ELR (cell line): ENCODE data around the gene ASPSCR1.
"Not testable (repeated sequence)": the region's sequence is repeated elsewhere in the genome, so short reads cannot be mapped to it uniquely, and the experiment has no call there.

Source experiments
- DNase-seq: peaks from one replicate; pipeline ENCODE4 v3.0.0-alpha.2; 2015; ENCODE audit warnings: low read depth

ASPSCR1 gene

DNA sequence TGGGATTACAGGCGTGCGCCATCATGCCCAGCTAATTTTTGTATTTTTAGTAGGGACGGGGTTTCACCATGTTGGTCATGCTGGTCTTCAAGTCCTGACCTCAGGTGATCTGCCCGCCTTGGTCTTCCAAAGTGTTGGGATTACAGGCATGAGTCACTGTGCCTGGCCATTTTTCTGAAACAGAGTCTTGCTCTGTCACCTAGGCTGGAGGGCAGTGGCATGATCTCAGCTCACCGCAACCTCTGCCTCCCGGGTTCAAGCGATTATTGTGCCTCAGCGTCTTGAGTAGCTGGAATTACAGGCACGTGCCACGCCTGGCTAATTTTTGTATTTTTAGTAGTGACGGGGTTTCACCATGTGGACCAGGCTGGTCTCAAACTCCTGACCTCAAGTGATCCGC, 4.1 kb downstream of the ASPSCR1 start:
- DNase-seq, result not testable (repeated sequence)

- no peak for DNase-seq
These were observed 5.7 kb downstream of the ASPSCR1 start for GRCh38 chr17:81983011-81983638.

DNA sequence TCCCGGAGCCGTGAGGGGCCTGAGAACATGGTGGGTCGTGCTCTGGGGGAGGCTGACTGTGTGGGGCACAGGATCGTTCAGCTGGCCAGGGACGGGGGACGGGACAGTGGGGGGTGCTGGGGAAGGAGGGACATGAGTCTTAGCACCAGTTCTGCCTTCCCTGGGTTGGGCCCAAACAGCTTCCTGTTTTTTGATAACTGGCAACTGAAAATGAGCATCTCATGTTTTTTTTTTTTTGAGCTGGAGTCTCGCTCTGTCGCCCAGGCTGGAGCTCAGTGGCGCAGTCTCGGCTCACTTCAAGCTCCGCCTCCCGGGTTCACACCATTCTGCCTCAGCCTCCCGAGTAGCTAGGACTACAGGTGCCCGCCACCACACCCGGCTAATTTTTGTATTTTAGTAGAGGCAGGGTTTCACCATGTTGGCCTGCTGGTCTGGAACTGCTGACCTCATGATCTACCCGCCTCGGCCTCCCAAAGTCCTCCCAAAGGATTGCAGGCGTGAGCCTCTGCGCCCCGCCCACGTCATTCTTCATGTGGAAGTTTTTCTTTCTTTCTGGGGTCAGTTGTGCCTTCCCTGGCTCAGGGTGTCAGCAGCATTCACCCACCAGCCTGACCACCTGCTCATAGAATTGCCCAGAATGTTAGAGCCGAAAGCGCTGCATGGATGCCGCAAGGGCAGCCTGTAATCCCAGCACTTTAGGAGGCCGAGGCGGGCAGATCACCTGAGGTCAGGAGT, 6.4 kb downstream of the ASPSCR1 start:
- no peak for DNase-seq

- DNase-seq, result no peak
These were observed 7.5 kb downstream of the ASPSCR1 start for GRCh38 chr17:81984773-81985410.

DNA sequence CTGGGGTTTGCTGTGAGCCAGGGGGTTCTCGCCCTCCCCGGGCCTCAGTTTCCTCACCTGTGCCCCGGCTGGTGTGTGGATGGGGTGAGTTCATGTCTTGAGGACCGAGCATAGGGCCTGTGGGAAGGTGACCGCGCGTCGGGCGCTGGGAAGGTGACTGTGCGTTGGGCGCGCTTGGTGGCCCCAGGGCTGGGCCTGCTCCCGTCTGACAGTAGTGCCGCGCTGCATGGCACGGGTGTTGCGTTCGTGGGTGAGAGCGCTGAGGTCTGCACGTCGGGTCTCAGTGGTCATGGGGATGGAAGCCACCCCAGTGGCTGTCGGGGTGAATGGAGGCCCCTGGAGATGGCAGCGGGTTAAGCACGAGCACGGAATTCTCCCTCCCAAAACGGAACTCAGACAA, 9.2 kb downstream of the ASPSCR1 start:
- no peak for DNase-seq

- no peak for DNase-seq
These were observed 9.8 kb downstream of the ASPSCR1 start for GRCh38 chr17:81987161-81987770.

DNA sequence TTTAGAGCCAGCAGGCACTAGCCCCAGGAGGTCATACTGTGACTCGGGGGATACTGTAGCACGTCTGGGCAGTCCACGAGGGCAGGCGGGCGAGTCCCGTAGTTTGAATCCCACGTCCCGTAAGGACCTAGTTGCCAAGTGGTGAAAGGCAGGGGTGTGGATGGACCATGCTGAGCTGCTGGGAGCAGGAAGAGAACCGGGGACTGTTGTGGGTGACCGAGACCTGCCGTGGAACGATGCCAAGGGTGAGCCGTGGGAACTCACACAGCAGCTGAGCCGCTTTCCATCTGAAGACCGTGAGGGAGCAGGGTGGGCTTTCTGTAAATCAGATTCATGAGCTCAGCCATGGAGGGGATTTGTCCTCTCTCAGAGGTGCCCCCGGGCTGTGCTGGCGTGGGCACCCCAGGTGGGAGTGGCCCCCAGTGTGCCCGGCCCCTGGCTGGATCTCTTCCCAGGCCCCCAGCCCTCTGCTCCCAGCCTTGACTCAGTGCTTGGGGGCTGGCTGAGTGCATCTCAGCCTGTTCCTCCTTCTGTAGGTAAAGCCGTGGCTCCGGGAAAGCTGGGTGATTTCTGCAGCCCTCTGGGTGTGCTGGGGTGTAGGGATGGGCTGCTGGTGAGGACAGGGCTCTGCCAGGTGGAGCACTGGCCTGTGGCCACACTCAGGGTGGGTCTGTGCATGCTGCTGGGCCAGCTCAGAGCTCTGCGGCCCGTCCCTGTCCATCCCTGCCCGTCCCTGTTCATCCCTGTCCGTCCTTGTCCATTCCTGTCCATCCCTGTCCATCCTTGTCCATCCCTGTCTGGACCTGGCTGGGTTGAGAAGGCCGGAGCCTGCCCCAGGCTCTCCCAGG, 13.6 kb downstream of the ASPSCR1 start:
- no peak for DNase-seq

DNA sequence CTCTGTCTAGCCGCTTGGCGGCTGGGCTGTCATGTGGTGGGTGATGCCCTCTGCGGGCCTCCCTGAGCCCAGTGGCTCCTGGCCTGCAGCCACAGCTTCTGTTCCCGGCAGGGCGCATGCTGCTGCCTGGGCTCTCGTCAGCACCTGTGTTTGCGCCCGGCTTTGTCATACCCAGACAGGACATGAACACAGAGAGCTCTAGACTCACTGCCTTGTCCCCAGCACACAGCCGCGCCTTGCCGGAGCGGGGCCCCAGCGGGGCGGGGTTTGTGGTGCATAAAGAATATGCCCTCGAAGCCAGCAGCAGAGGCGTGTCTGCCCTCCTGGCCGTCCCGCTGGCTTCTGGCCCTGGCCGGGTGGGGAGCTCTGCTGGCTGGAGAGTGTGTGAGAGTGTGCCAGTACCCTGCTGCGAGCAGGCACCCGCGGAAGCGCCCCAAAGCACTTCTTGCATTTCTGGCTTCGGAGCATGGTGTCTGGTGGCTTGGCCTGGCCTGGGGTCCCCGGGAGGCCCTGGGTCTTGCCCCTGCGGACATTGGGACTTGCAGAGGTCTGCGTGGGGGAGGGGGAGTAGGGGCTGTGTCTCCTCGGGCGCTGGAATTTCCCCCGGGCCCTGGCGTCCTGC, 14.4 kb downstream of the ASPSCR1 start:
- DNase-seq, result peak; percentile 66

DNA sequence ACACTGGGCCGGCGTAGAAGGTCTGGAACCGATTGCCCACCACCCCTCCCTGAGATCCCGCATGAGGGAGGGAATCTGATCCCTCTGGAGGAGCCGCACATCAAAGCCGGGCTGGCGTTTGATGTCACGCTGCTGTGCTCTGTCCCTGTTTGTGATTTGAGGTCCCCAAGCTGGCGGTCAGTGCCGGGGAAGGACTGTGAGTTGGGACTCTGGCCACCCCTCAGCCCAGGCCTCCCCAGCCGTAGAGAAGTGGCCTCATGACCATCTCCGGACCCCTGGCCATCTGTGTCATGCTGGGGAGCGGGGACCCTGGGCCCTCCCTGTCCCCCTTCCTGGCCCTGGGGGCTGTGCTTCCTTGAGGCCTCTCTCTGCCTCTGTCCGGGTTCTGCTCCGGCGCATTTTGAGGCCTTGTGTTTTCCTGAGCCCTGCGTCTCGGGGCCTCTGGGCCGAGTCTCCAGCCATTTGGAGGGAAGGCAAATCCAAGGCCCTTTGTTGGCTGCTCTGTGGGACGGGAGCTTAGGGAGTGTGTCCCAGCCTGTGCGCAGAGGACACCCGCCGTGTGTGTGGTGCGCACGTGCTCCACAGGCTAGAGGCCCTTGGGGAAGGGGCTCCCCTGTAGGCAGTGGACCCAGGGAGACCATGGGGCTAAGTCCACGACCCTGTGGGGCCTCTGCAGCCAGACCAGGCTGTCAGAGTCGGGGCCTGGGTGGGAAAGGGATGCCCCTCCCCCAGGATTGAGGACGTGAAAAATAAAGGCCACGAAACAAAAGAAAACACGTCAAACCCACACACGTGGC, 15.1 kb downstream of the ASPSCR1 start:
- DNase-seq, result no peak

- no peak for DNase-seq
These were observed 16.5 kb downstream of the ASPSCR1 start for GRCh38 chr17:81993729-81994592.

DNA sequence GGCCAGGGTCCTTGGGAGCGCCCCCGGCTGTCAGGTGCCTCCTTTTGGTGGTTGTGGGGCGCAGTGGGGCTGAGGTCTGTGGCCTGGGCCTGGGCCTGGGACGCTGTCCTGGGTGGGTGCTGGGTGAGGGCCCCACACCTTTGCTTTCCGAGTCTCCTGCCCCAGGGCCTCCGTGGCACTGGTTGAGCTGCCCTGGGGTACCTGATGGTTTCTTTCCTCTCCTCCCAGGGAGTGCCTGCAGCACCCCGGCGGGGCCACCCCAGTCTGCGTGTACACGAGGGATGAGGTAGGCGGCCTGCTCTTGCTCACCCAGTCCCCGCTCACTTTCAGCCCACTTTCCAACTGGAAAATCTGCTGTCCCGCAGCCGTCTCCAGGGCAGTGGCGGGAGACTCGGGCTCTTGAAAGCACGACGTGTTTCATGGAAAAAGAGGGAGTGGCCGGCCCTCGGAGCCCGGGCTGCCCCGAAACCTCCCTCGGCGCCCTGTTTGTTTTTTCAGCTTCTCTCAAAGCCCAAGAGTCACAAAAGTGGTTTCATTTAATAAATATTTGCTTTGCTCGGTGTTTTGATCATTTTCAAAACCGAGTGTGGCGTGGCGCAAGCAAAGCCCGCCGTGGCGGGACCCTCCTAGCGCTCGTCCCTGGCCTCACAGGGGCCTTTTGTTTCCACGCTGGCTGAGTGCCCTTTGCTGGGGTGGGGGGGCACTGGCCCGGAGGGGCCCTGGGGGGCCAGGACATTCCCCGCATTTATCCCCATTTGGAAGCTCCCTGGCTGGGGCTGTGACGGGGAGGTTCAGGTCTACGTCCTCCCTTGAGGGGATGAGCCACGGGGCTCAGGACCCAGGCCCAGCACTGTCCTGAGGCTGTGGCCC, 17.4 kb downstream of the ASPSCR1 start:
- no peak for DNase-seq

DNA sequence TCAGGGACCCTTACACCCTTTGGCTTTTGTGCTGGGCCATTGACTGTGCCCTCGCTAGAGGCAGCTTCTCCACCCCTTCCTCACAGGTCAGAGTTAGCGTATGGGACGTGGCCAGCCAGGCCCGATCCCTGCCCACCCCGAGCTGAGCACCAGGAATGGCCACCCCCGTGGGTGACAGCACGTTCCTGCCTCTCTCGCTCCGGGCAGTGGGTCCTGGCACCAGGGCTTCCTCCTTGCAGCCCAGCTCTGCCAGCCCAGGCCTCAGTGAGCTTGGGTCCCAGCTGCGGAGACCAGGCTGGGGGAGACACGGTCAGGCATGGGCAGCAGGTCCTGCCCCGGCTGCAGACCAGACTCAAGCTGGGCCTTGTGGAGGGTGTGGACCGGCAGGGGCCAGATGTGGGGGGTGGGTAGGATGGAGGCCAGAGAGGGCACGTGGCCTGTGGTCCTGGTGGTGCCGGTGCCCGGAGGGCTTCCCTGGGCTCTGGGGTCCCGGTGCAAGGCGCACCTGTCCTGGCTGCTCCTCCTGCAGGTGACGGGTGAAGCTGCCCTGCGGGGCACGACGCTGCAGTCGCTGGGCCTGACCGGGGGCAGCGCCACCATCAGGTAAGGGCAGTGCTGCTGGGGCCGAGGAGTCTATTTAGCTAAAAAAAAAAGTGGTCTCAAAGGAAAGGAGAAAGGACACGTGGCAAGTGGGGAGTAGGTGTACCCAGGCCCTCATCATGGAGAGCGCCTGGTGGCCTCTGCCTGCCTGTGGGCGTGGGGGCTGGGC, 18.2 kb downstream of the ASPSCR1 start:
- DNase-seq, result no peak

DNA sequence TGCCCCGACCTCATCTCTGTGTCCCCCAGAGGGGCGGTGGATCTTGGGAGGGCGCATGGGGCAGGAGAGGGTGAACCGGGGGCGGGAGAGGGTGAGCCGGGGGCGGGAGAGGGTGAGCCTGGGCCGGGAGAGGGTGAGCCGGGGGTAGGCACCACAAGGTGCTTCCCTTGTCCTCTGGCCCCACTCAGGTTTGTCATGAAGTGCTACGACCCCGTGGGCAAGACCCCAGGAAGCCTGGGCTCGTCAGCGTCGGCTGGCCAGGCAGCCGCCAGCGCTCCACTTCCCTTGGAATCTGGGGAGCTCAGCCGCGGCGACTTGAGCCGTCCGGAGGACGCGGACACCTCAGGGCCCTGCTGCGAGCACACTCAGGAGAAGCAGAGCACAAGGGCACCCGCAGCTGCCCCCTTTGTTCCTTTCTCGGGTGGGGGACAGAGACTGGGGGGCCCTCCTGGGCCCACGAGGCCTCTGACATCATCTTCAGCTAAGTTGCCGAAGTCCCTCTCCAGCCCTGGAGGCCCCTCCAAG, 18.9 kb downstream of the ASPSCR1 start:
- DNase-seq, result no peak

DNA sequence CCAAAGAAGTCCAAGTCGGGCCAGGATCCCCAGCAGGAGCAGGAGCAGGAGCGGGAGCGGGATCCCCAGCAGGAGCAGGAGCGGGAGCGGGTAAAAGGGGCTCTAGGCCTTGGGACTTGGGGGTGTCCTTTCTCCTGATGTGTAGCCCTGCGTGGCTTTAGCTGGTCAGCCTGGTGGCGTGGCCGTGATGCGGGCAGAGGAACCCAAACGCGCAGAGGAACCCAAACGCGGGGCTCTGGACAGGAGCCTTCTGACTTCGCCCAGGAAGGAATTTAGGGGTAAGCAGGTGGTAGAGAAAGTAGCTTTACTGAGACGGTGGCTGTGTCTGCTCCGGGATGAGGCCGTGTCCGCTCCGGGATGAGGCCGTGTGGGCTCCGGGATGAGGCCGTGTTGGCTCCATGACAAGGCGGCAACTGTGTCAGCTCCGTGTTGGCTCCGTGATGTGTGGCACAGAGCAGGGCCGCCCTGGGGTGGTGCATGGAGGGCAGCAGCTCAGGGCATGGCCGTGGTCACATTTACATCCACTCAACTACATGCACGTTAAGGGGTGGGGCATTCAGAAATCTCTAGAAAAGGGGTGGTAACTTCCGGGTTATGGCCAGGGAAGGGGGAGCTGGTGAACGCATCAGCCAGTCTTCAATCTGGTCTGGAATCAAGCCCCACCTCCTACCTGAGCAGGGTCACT, 19.5 kb downstream of the ASPSCR1 start:
- no peak for DNase-seq

DNA sequence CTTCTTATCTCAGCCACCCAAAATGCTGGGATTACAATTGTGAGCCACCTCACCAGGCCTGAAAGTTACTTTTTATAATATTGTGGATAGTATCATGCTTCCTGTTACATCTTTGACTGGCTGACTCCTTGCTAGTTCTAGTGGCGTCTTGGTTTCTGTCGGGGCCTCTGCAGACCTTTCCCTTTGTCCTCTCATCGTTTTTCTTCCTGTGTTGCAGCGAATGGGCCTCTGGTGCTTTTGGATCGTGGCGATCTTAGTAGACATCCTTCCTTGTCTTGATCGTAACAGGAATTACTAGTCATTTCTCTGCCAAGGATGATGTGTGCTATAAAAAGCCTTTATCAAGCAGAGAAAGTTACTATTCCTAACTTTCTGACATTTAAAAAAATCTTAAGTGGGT, 20.8 kb downstream of the ASPSCR1 start:
- DNase-seq, result no peak

GRCh38 chr17:81998691-81999438, 21.4 kb downstream of the ASPSCR1 start:
- no peak for DNase-seq
